GM23338 (cell line): ENCODE data around the gene SSBP2.

ENCODE experiments used
- CTCF ChIP-seq, 2 experiments: fragments of 200-600 bp in 1 of 2; sonication (generic) in 1 of 2; conservative IDR thresholded peaks; 2 replicates each; pipeline versions ENCODE4 v1.5.1 to v1.6.1; 2016 to 2017; ENCODE audit warnings: antibody characterized with exemption in 2 of 2, low read depth in 2 of 2, mild to moderate bottlenecking in 2 of 2, moderate library complexity in 1 of 2
- EZH2 ChIP-seq: fragments of 200-600 bp; sonication (generic); IDR thresholded peaks from one replicate; pipeline ENCODE4 v1.8.0; 2017; ENCODE audit warnings: antibody characterized with exemption, mild to moderate bottlenecking, low read depth; ENCODE audit not compliant: unreplicated experiment
- EZH2phosphoT487 ChIP-seq: fragments of 200-600 bp; sonication (generic); IDR thresholded peaks from one replicate; pipeline ENCODE4 v1.8.1; 2018; ENCODE audit warnings: antibody characterized with exemption; ENCODE audit not compliant: unreplicated experiment
- TF ChIP-seq, protein P1 (sequence below): IDR thresholded peaks from one replicate; pipeline ENCODE4 v1.6.1; 2018; ENCODE audit warnings: antibody characterized with exemption; ENCODE audit not compliant: unreplicated experiment

GRCh38 chr5:81429363-81429762 lies 321.5 kb downstream of the SSBP2 start:
- TF ChIP-seq CTCF (conservative IDR thresholded peaks at IDR 0.05; ENCODE audit: low read depth in 2 of 2) (no peak), EZH2 (no peak), EZH2phosphoT487 (no peak)
- TF ChIP-seq, protein P1, sequence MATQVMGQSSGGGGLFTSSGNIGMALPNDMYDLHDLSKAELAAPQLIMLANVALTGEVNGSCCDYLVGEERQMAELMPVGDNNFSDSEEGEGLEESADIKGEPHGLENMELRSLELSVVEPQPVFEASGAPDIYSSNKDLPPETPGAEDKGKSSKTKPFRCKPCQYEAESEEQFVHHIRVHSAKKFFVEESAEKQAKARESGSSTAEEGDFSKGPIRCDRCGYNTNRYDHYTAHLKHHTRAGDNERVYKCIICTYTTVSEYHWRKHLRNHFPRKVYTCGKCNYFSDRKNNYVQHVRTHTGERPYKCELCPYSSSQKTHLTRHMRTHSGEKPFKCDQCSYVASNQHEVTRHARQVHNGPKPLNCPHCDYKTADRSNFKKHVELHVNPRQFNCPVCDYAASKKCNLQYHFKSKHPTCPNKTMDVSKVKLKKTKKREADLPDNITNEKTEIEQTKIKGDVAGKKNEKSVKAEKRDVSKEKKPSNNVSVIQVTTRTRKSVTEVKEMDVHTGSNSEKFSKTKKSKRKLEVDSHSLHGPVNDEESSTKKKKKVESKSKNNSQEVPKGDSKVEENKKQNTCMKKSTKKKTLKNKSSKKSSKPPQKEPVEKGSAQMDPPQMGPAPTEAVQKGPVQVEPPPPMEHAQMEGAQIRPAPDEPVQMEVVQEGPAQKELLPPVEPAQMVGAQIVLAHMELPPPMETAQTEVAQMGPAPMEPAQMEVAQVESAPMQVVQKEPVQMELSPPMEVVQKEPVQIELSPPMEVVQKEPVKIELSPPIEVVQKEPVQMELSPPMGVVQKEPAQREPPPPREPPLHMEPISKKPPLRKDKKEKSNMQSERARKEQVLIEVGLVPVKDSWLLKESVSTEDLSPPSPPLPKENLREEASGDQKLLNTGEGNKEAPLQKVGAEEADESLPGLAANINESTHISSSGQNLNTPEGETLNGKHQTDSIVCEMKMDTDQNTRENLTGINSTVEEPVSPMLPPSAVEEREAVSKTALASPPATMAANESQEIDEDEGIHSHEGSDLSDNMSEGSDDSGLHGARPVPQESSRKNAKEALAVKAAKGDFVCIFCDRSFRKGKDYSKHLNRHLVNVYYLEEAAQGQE, result no peak
